ENCODE data around the gene PRKCH. TPM values are rescaled to one million over a fixed set of nuclear protein-coding genes. Genes with fewer than 3 reads are reported as not detected.

Gene PRKCH
- total RNA-seq, 6 experiments from 2014 or later = 5.0 to 12.1 (median 8.8) TPM

DNA sequence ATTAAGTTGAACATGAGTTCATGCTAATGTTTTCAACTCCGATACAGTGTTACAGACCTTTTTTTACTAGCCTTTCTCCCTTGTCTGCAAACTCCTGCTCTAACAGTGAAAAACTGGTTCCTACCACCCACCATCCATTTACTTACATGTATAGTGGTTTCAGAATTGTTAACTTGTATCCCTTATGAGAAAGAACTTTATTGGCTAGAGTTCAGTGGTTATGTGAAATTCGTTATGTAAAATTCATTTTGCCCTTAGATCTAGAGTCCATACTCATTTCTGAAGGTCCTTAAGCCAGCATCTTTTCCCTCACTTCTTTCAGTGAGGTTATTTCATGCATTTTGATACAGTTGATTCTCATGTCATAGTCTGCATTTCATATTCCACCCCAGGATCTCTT, 51.0 kb downstream of the PRKCH start:
- no peak for TF ChIP-seq CTCF (IDR thresholded peaks at IDR 0.05)
- TF ChIP-seq POLR2A (IDR thresholded peaks at IDR 0.05) = no peak
- Histone ChIP-seq H3K4me3 (no peak overlapping the region), H3K36me3 (no peaks in the 10 kb centered on the region), H3K4me1 (no peaks in the 10 kb centered on the region), H3K9me3 (peaks cover 0 to 7% (median 0%) of the 10 kb centered on the region in 4 donors), H3K27ac (no peak overlapping the region), H3K27me3 (no peaks in the 10 kb centered on the region)
- ATAC-seq (no peak), DNase-seq (no peak)
- intact Hi-C loops (cut with DNase I) = no loop called here
- 77% methylated on average over 2 of the region's 2 CpGs for WGBS (ENCODE audit: insufficient coverage, low coverage, low lambda C conversion rate, missing lambda C conversion rate)

DNA sequence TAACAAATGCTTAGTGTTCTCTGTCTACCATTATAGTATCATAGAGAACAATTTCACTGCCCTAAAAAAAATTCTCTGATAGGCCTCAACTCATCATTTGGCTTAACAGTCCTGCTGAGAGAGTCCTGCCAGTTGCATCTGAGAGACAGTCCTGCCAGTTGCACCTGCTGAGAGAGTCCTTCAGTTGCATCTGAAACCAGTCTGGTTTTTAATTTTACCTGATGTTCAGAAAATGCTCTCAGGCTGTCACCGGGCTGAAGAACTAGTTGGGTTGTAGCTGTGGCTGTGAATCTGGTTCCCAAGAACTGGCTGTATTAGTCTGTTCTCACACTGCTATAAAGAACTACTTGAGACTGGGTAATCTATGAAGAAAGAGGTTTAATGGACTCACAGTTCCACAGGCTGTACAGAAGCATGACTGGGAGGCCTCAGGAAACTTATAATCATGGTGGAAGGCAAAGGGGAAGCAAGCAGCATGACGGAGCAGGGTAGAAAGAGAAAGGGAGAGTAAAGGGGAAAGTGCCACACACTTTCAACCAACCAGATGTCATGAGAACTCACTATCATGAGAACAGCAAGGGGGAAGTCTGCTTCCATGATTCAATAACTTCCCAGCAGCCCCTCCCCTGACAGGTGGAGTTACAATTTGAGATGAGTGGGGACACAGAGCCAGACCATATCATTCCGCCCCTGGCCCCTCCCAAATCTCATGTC, 51.6 kb downstream of the PRKCH start:
- H3K36me3 ChIP-seq = no peaks in the 10 kb centered on the region
- peaks cover 0 to 7% (median 0%) of the 10 kb centered on the region in 4 donors for H3K9me3 ChIP-seq
- H3K4me1 ChIP-seq = no peaks in the 10 kb centered on the region
- TF ChIP-seq POLR2A (IDR thresholded peaks at IDR 0.05) (no peak), CTCF (IDR thresholded peaks at IDR 0.05) (no peak)
- intact Hi-C loops (cut with DNase I) = no loop called here
- H3K27ac ChIP-seq = no peak overlapping the region
- H3K27me3 ChIP-seq = no peaks in the 10 kb centered on the region
- DNase-seq = no peak
- no peak overlapping the region for H3K4me3 ChIP-seq
- WGBS (ENCODE audit: insufficient coverage, low coverage, low lambda C conversion rate, missing lambda C conversion rate) = 78% methylated on average over 3 of the region's 3 CpGs
- ATAC-seq = no peak

- peaks cover 0 to 7% (median 0%) of the 10 kb centered on the region in 4 donors for H3K9me3 ChIP-seq
- H3K36me3 ChIP-seq = no peaks in the 10 kb centered on the region
- intact Hi-C loops (cut with DNase I) = no loop called here
- no peaks in the 10 kb centered on the region for H3K4me1 ChIP-seq
- no peak for ATAC-seq
- no peak for TF ChIP-seq CTCF (IDR thresholded peaks at IDR 0.05)
- no peak for TF ChIP-seq POLR2A (IDR thresholded peaks at IDR 0.05)
- WGBS (ENCODE audit: insufficient coverage, low coverage, low lambda C conversion rate, missing lambda C conversion rate) = 86% methylated on average over 1 of the region's 3 CpGs
- H3K27me3 ChIP-seq = no peaks in the 10 kb centered on the region
- no peak overlapping the region for H3K4me3 ChIP-seq
- no peak overlapping the region for H3K27ac ChIP-seq
- no peak for DNase-seq
Measured at GRCh38 chr14:61374284-61374683, 52.9 kb downstream of the PRKCH start.

GRCh38 chr14:61375218-61375617, 53.8 kb downstream of the PRKCH start:
- H3K27me3 ChIP-seq = no peaks in the 10 kb centered on the region
- intact Hi-C loops (cut with DNase I) = no loop called here
- no peaks in the 10 kb centered on the region for H3K36me3 ChIP-seq
- no peak for ATAC-seq
- WGBS (ENCODE audit: insufficient coverage, low coverage, low lambda C conversion rate, missing lambda C conversion rate) = 88% methylated on average over 3 of the region's 3 CpGs
- H3K4me1 ChIP-seq = no peaks in the 10 kb centered on the region
- no peak for TF ChIP-seq POLR2A (IDR thresholded peaks at IDR 0.05)
- no peak for TF ChIP-seq CTCF (IDR thresholded peaks at IDR 0.05)
- no peak overlapping the region for H3K27ac ChIP-seq
- H3K9me3 ChIP-seq = peaks cover 0 to 7% (median 0%) of the 10 kb centered on the region in 4 donors
- DNase-seq = no peak
- H3K4me3 ChIP-seq = no peak overlapping the region
